Right atrium auricular region (tissue), 2 donors: ENCODE results near the gene BPHL. TPM values are rescaled to one million over a fixed set of nuclear protein-coding genes. Genes with fewer than 3 reads are reported as not detected.
"Not testable (repeated sequence)": the region's sequence is repeated elsewhere in the genome, so short reads cannot be mapped to it uniquely, and the experiment has no call there.

Source experiments
- DNase-seq: peaks from one replicate; pipeline ENCODE4 v3.0.0-alpha.2; 2019; ENCODE audit warnings: low spot score
- H3K27ac ChIP-seq, 2 donors: fragments of 200-600 bp; sonication (generic); 1 replicate in 1 of 2; 2 replicates in 1 of 2; pipeline ENCODE4 v1.5.1; 2016 to 2019
- H3K27me3 ChIP-seq, 2 donors: fragments of 200-600 bp; sonication (generic); one replicate each; pipeline versions ENCODE4 v1.5.1 to v1.6.0; 2017 to 2019
- H3K36me3 ChIP-seq: fragments of 200-600 bp; sonication (generic); one replicate; pipeline ENCODE4 v1.5.1; 2016
- H3K4me1 ChIP-seq, 2 donors: fragments of 200-600 bp; sonication (generic); one replicate each; pipeline versions ENCODE4 v1.5.1 to v1.6.0; 2017 to 2019
- H3K4me3 ChIP-seq, 2 donors: fragments of 200-600 bp; sonication (generic); 1 replicate in 1 of 2; 2 replicates in 1 of 2; pipeline ENCODE4 v1.5.1; 2017 to 2019; ENCODE audit warnings: mild to moderate bottlenecking in 1 of 2, moderate library complexity in 1 of 2
- H3K9me3 ChIP-seq, 2 donors: fragments of 200-600 bp; sonication (generic); one replicate each; pipeline ENCODE4 v1.5.1; 2019
- total RNA-seq, 2 donors: library from RNA; depleted of rRNA; stranded (reverse); fragments of >200 nt; gene quantifications; one replicate each; pipeline ENCODE4 v1.1.0, GENCODE V29; 2016
- TF ChIP-seq, protein P1 (sequence below), 2 donors: fragments of 200-600 bp; sonication (generic); IDR thresholded peaks; one replicate each; pipeline ENCODE4 v1.5.1; 2019; ENCODE audit warnings: antibody characterized with exemption in 2 of 2

Gene BPHL
- total RNA-seq, 2 donors from 2014 or later: 5.4 to 10.6 TPM

DNA sequence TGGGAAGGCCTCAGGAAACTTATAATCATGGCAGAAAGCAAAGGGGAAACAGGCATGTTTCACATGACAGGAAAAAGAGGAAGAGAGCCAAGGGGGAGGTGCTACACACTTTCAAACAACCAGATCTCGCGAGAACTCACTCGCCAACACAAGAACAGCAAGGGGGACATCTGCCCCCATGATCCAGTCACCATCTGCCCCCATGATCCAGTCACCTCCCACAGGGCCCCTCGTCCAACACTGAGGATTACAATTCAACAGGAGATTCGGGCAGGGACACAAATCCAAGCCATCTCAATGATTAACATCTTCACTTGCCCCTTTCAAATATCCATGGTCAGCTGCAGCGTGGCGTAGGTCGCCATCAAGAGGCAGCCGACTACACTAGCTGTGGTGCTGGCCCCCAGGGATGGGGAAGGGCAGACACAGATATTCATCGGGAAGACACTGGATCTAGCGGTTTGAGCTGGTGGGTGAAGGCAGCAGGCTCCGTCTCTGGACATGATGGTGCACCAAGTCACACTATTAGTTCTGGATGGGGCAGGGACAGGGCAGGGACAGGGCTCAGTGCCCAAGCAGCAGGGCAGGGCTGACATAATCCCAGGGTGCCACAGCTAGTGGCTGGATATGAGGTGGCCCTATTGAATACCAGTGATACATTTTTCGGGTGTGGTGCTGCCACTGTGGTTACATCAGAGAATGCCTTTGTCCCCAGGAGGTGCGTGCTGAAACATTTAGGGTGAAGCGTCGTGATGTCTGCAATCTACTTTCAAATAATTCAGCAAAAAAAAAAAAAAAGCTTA, 77.4 kb downstream of the BPHL start:
- H3K36me3 ChIP-seq: no peaks in the 10 kb centered on the region
- no peaks in the 10 kb centered on the region for H3K27me3 ChIP-seq
- H3K9me3 ChIP-seq: no peaks in the 10 kb centered on the region
- TF ChIP-seq, protein P1, sequence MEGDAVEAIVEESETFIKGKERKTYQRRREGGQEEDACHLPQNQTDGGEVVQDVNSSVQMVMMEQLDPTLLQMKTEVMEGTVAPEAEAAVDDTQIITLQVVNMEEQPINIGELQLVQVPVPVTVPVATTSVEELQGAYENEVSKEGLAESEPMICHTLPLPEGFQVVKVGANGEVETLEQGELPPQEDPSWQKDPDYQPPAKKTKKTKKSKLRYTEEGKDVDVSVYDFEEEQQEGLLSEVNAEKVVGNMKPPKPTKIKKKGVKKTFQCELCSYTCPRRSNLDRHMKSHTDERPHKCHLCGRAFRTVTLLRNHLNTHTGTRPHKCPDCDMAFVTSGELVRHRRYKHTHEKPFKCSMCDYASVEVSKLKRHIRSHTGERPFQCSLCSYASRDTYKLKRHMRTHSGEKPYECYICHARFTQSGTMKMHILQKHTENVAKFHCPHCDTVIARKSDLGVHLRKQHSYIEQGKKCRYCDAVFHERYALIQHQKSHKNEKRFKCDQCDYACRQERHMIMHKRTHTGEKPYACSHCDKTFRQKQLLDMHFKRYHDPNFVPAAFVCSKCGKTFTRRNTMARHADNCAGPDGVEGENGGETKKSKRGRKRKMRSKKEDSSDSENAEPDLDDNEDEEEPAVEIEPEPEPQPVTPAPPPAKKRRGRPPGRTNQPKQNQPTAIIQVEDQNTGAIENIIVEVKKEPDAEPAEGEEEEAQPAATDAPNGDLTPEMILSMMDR (IDR thresholded peaks at IDR 0.05): no peak
- H3K4me1 ChIP-seq: peaks cover 0 to 9% of the 10 kb centered on the region in 2 donors
- no peak overlapping the region for H3K27ac ChIP-seq
- no peak for DNase-seq
- no peak overlapping the region for H3K4me3 ChIP-seq

DNA sequence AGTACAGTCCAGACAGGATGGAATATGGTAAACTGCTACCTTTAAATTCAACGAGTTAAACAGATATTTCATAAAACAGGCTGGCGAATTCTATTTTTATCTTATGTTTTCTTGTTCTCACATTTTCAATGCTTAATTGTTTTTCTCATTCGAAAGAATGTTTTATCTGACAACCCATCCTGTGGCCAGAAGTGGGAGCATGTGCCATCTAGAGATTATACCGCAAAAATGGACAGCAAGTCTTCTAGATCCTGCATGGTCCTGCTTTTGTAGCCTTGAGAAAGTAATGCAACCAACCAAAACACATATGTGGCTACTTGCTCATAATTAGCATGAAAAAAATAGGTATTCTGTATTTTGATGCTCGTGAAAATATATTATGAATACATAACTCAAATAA, 78.3 kb downstream of the BPHL start:
- Histone ChIP-seq H3K9me3 (no peaks in the 10 kb centered on the region), H3K36me3 (no peaks in the 10 kb centered on the region), H3K4me3 (no peak overlapping the region), H3K27me3 (no peaks in the 10 kb centered on the region), H3K27ac (no peak overlapping the region), H3K4me1 (peaks cover 0 to 9% of the 10 kb centered on the region in 2 donors)
- DNase-seq: no peak
- TF ChIP-seq, protein P1 (IDR thresholded peaks at IDR 0.05): no peak

DNA sequence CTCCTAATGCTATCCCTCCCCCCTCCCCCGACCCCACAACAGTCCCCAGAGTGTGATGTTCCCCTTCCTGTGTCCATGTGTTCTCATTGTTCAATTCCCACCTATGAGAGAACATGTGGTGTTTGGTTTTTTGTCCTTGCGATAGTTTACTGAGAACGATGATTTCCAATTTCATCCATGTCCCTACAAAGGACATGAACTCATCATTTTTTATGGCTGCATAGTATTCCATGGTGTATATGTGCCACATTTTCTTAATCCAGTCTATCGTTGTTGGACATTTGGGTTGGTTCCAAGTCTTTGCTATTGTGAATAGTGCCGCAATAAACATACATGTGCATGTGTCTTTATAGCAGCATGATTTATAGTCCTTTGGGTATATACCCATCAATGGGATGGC, 79.2 kb downstream of the BPHL start:
- DNase-seq, H3K4me1 ChIP-seq, H3K27ac ChIP-seq, H3K27me3 ChIP-seq, H3K36me3 ChIP-seq, H3K9me3 ChIP-seq, H3K4me3 ChIP-seq: not testable (repeated sequence)

DNA sequence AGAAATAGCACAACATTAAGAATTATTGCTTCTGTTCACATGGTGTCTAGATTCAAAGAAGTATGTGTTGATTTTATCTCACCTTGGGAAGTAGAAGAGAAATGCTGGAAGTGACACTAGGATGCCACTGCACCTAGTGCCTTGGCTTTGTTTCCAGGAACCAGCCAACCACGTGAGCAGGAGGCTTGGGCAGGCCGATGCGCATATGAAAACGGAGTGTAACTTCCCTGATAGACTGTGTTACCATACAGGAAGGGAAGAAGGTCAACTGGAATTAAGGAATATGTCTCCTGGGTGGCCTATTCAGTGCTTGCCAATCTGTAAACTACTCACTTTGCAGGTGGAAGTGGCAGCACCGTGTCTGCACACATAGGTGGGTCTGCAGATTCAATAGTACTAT, 80.9 kb downstream of the BPHL start:
- peak; percentile 16 for DNase-seq
- TF ChIP-seq, protein P1 (IDR thresholded peaks at IDR 0.05): no peak
- H3K4me3 ChIP-seq: no peak overlapping the region

DNA sequence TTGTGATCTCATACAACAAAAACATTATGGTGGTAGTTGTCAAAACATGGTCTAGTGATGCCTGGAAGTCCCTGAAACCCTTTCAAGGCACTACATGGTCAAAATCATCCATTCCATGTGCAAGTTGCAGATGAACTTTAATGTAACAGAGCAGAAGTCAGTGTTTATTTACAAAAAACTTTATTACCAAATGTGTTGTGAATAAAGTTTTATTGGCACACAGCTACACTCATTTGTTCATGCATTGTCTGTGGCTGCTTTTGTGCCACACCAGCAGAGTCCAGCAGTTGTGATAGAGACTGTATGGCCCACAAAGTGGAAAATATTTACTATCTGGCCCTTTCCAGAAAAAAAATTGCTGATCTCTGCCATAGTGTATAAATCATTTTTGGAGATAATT, 82.2 kb downstream of the BPHL start:
- peaks cover 0 to 7% of the 10 kb centered on the region in 2 donors for H3K9me3 ChIP-seq
- TF ChIP-seq, protein P1 (IDR thresholded peaks at IDR 0.05): no peak
- no peaks in the 10 kb centered on the region for H3K36me3 ChIP-seq
- H3K27ac ChIP-seq: no peak overlapping the region
- H3K4me1 ChIP-seq: no peaks in the 10 kb centered on the region
- H3K27me3 ChIP-seq: no peaks in the 10 kb centered on the region
- H3K4me3 ChIP-seq: no peak overlapping the region
- DNase-seq: no peak

More for the DNA sequence above, 80.9 kb downstream of the BPHL start:
- Histone ChIP-seq H3K4me1 (peaks cover 0 to 8% of the 10 kb centered on the region in 2 donors), H3K27ac (no peak overlapping the region), H3K9me3 (peaks cover 0 to 2% of the 10 kb centered on the region in 2 donors), H3K27me3 (no peaks in the 10 kb centered on the region), H3K36me3 (no peaks in the 10 kb centered on the region)

DNA sequence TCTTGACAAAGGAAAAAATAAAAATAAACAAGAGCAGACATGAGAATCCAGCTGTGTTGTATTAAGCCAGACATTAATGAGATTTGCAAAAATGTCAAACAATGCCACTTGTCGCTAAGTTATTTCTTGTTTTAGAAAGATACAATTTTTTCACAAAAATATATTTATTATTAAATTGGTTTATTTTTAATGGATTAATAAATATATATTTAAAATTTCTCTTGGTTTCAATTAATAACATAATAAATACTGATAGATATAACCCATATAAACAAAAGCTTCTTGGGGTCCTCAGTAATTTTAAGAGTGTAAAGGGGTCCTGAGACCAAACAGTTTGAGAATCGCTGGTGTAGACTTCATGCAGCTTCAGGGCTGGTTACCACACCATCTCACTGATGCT, 82.9 kb downstream of the BPHL start:
- no peak for DNase-seq
- Histone ChIP-seq H3K4me1 (no peaks in the 10 kb centered on the region), H3K27me3 (no peaks in the 10 kb centered on the region), H3K4me3 (no peak overlapping the region), H3K9me3 (peaks cover 0 to 7% of the 10 kb centered on the region in 2 donors), H3K27ac (no peak overlapping the region), H3K36me3 (no peaks in the 10 kb centered on the region)
- TF ChIP-seq, protein P1 (IDR thresholded peaks at IDR 0.05): no peak

Other genes with a start within 250 kb of the BPHL start
- 10 to 100 TPM; 11.2 to 17.5 TPM for gene SERPINB9, start 215.4 kb upstream of the BPHL start, total RNA-seq
- gene SERPINB6, start 147.1 kb upstream of the BPHL start, total RNA-seq: 100 to 1,000 TPM; 181 to 184 TPM
- gene NQO2, start 118.8 kb upstream of the BPHL start, total RNA-seq: 10 to 100 TPM; 37.6 to 68.1 TPM
- gene RIPK1, start 50.2 kb upstream of the BPHL start, total RNA-seq: 10 to 100 TPM in 1 of 2 donors, 1 to 10 TPM in 1; 9.5 to 11.3 TPM
- 10 to 100 TPM; 33.8 to 42.2 TPM for gene TUBB2A, start 38.8 kb downstream of the BPHL start, total RNA-seq
- gene TUBB2B, start 108.9 kb downstream of the BPHL start, total RNA-seq: 1 to 10 TPM; 2.2 to 2.4 TPM
- gene PSMG4, start 140.2 kb downstream of the BPHL start, total RNA-seq: 10 to 100 TPM in 1 of 2 donors, 1 to 10 TPM in 1; 4.4 to 10.4 TPM